Neuron (in vitro differentiated cells): ENCODE measurements around the gene ARID3B.
"Not testable (repeated sequence)": the region's sequence is repeated elsewhere in the genome, so short reads cannot be mapped to it uniquely, and the experiment has no call there.

ENCODE experiments used
- H2AFZ ChIP-seq: one replicate; pipeline ENCODE4 v1.6.1; 2013; ENCODE audit warnings: low read depth, mild to moderate bottlenecking, inconsistent platforms, low read length, moderate library complexity
- H3K27me3 ChIP-seq: one replicate; pipeline ENCODE4 v1.6.1; 2013; ENCODE audit warnings: low read length; ENCODE audit not compliant: insufficient read depth
- H3K36me3 ChIP-seq: one replicate; pipeline ENCODE4 v1.6.1; 2013; ENCODE audit warnings: low read length; ENCODE audit not compliant: insufficient read depth
- H3K4me1 ChIP-seq: one replicate; pipeline ENCODE4 v1.6.1; 2013; ENCODE audit warnings: low read length; ENCODE audit not compliant: insufficient read depth
- H3K4me3 ChIP-seq: 2 replicates; pipeline ENCODE4 v1.5.1; 2013; ENCODE audit warnings: mild to moderate bottlenecking, low read length, moderate library complexity
- H3K9me3 ChIP-seq: one replicate; pipeline ENCODE4 v1.6.1; 2013; ENCODE audit warnings: low read length

ARID3B gene

GRCh38 chr15:74626336-74626735 is 85.3 kb downstream of the ARID3B start:
- Histone ChIP-seq H3K4me3 (no peak overlapping the region), H3K36me3 (peaks cover 94% of the 10 kb centered on the region), H2AFZ (no peak overlapping the region)

GRCh38 chr15:74626752-74627692 is 86.0 kb downstream of the ARID3B start:
- Histone ChIP-seq H3K4me1 (no peaks in the 10 kb centered on the region), H3K9me3 (no peaks in the 10 kb centered on the region), H3K36me3 (peaks cover 92% of the 10 kb centered on the region), H2AFZ (no peak overlapping the region), H3K27me3 (no peaks in the 10 kb centered on the region), H3K4me3 (no peak overlapping the region)

More at GRCh38 chr15:74626336-74626735, 85.3 kb downstream of the ARID3B start:
- H3K9me3 ChIP-seq: no peaks in the 10 kb centered on the region
- H3K4me1 ChIP-seq: no peaks in the 10 kb centered on the region
- no peaks in the 10 kb centered on the region for H3K27me3 ChIP-seq

GRCh38 chr15:74627766-74628165 is 86.7 kb downstream of the ARID3B start:
- no peaks in the 10 kb centered on the region for H3K27me3 ChIP-seq
- H3K36me3 ChIP-seq: peaks cover 92% of the 10 kb centered on the region
- H2AFZ ChIP-seq: no peak overlapping the region
- no peaks in the 10 kb centered on the region for H3K4me1 ChIP-seq
- no peak overlapping the region for H3K4me3 ChIP-seq
- no peaks in the 10 kb centered on the region for H3K9me3 ChIP-seq

- H3K27me3 ChIP-seq: no peaks in the 10 kb centered on the region
- H3K36me3 ChIP-seq: peaks cover 91% of the 10 kb centered on the region
- no peaks in the 10 kb centered on the region for H3K4me1 ChIP-seq
- H3K4me3 ChIP-seq: no peak overlapping the region
- no peaks in the 10 kb centered on the region for H3K9me3 ChIP-seq
- H2AFZ ChIP-seq: no peak overlapping the region
Observed at GRCh38 chr15:74628199-74628598, 87.2 kb downstream of the ARID3B start.

GRCh38 chr15:74628949-74629348 is 87.9 kb downstream of the ARID3B start:
- H3K4me3 ChIP-seq: no peak overlapping the region
- peaks cover 87% of the 10 kb centered on the region for H3K36me3 ChIP-seq
- no peaks in the 10 kb centered on the region for H3K4me1 ChIP-seq
- H2AFZ ChIP-seq: no peak overlapping the region
- no peaks in the 10 kb centered on the region for H3K9me3 ChIP-seq
- no peaks in the 10 kb centered on the region for H3K27me3 ChIP-seq

- H2AFZ ChIP-seq, H3K4me1 ChIP-seq, H3K27me3 ChIP-seq, H3K9me3 ChIP-seq, H3K4me3 ChIP-seq: not testable (repeated sequence)
- peaks cover 87% of the 10 kb centered on the region for H3K36me3 ChIP-seq
Observed at GRCh38 chr15:74629696-74630095, 88.7 kb downstream of the ARID3B start.

- no peaks in the 10 kb centered on the region for H3K4me1 ChIP-seq
- H3K27me3 ChIP-seq: no peaks in the 10 kb centered on the region
- H2AFZ ChIP-seq: no peak overlapping the region
- no peak overlapping the region for H3K4me3 ChIP-seq
- peaks cover 85% of the 10 kb centered on the region for H3K36me3 ChIP-seq
- H3K9me3 ChIP-seq: no peaks in the 10 kb centered on the region
Observed at GRCh38 chr15:74630284-74631086, 89.5 kb downstream of the ARID3B start.

GRCh38 chr15:74631087-74631385 is 90.0 kb downstream of the ARID3B start:
- no peaks in the 10 kb centered on the region for H3K9me3 ChIP-seq
- no peak overlapping the region for H3K4me3 ChIP-seq
- H3K4me1 ChIP-seq: no peaks in the 10 kb centered on the region
- peaks cover 84% of the 10 kb centered on the region for H3K36me3 ChIP-seq
- no peaks in the 10 kb centered on the region for H3K27me3 ChIP-seq
- no peak overlapping the region for H2AFZ ChIP-seq

GRCh38 chr15:74631408-74631807 is 90.4 kb downstream of the ARID3B start:
- Histone ChIP-seq H3K27me3 (no peaks in the 10 kb centered on the region), H3K4me3 (no peak overlapping the region), H3K4me1 (no peaks in the 10 kb centered on the region), H3K9me3 (no peaks in the 10 kb centered on the region), H3K36me3 (peaks cover 82% of the 10 kb centered on the region), H2AFZ (no peak overlapping the region)

GRCh38 chr15:74631935-74632560 is 91.0 kb downstream of the ARID3B start:
- Histone ChIP-seq H3K27me3 (no peaks in the 10 kb centered on the region), H3K4me3 (no peak overlapping the region), H2AFZ (no peak overlapping the region), H3K4me1 (no peaks in the 10 kb centered on the region), H3K9me3 (no peaks in the 10 kb centered on the region), H3K36me3 (peaks cover 81% of the 10 kb centered on the region)

- Histone ChIP-seq H2AFZ (no peak overlapping the region), H3K4me3 (no peak overlapping the region), H3K9me3 (no peaks in the 10 kb centered on the region), H3K4me1 (no peaks in the 10 kb centered on the region), H3K36me3 (peaks cover 80% of the 10 kb centered on the region), H3K27me3 (no peaks in the 10 kb centered on the region)
Observed at GRCh38 chr15:74632601-74633000, 91.6 kb downstream of the ARID3B start.

GRCh38 chr15:74633781-74634180 is 92.8 kb downstream of the ARID3B start:
- H3K36me3 ChIP-seq: peaks cover 76% of the 10 kb centered on the region
- H3K4me3 ChIP-seq: no peak overlapping the region
- no peaks in the 10 kb centered on the region for H3K27me3 ChIP-seq
- H3K4me1 ChIP-seq: no peaks in the 10 kb centered on the region
- no peak overlapping the region for H2AFZ ChIP-seq
- no peaks in the 10 kb centered on the region for H3K9me3 ChIP-seq

GRCh38 chr15:74635228-74635627 is 94.2 kb downstream of the ARID3B start:
- no peaks in the 10 kb centered on the region for H3K27me3 ChIP-seq
- no peaks in the 10 kb centered on the region for H3K9me3 ChIP-seq
- no peak overlapping the region for H3K4me3 ChIP-seq
- H2AFZ ChIP-seq: no peak overlapping the region
- no peaks in the 10 kb centered on the region for H3K4me1 ChIP-seq
- peaks cover 78% of the 10 kb centered on the region for H3K36me3 ChIP-seq
